Transverse colon (tissue), 4 donors: ENCODE results near the gene CBLB.

Source experiments
- EP300 ChIP-seq: sonication (generic); formaldehyde crosslinking; IDR thresholded peaks from one replicate; pipeline ENCODE4 v1.6.1; 2017; ENCODE audit warnings: antibody characterized with exemption, low read depth
- POLR2A ChIP-seq: fragments of 450-650 bp; IDR thresholded peaks from one replicate; pipeline ENCODE4 v1.6.1; 2016; ENCODE audit warnings: antibody characterized with exemption, mild to moderate bottlenecking, moderate library complexity
- POLR2AphosphoS5 ChIP-seq, 3 donors: sonication (generic); formaldehyde crosslinking; IDR thresholded peaks; one replicate each; pipeline ENCODE4 v1.6.1; 2016; ENCODE audit warnings: antibody characterized with exemption in 3 of 3
- TF ChIP-seq, protein P1 (sequence below), 5 experiments: fragments of 200-600 bp in 3 of 5; fragments of 450-650 bp in 2 of 5; sonication (generic) in 3 of 5; IDR thresholded peaks; 1 replicate in 2 of 5; 2 replicates in 3 of 5; pipeline ENCODE4 v1.5.1; 2016 to 2017; ENCODE audit warnings: antibody characterized with exemption in 5 of 5, inconsistent platforms in 3 of 5, mild to moderate bottlenecking in 2 of 5, moderate library complexity in 1 of 5

DNA sequence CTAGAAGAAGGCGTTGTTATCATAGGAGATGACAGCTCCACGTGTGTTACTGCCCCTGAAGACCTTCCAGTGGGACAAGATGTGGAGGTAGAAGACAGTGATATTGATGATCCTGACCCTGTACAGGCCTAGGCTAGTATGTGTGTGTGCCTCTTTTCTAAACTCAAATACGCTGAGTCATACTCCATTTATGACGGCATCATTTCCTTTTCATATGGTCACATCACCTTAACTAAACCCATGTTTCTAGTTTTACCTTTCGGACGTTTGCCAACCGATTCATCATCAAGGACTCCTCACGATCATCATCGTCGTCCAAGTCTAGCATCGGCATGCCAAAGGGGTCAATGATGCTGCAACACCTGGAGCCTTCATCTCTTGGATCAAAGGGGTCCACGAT, 149.0 kb downstream of the CBLB start:
- TF ChIP-seq, protein P1, sequence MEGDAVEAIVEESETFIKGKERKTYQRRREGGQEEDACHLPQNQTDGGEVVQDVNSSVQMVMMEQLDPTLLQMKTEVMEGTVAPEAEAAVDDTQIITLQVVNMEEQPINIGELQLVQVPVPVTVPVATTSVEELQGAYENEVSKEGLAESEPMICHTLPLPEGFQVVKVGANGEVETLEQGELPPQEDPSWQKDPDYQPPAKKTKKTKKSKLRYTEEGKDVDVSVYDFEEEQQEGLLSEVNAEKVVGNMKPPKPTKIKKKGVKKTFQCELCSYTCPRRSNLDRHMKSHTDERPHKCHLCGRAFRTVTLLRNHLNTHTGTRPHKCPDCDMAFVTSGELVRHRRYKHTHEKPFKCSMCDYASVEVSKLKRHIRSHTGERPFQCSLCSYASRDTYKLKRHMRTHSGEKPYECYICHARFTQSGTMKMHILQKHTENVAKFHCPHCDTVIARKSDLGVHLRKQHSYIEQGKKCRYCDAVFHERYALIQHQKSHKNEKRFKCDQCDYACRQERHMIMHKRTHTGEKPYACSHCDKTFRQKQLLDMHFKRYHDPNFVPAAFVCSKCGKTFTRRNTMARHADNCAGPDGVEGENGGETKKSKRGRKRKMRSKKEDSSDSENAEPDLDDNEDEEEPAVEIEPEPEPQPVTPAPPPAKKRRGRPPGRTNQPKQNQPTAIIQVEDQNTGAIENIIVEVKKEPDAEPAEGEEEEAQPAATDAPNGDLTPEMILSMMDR (IDR thresholded peaks at IDR 0.05), result no peak
- TF ChIP-seq POLR2A (no peak), EP300 (no peak), POLR2AphosphoS5 (IDR thresholded peaks at IDR 0.05) (no peak)
